ENCODE data around the gene COX7A2L. TPM values are rescaled to one million over a fixed set of nuclear protein-coding genes. Genes with fewer than 3 reads are reported as not detected.
"Not testable (repeated sequence)": the region's sequence is repeated elsewhere in the genome, so short reads cannot be mapped to it uniquely, and the experiment has no call there.

Gene COX7A2L
- 65.5 TPM for polyA plus RNA-seq (2012; ENCODE audit: insufficient read depth, insufficient read length)

- peak; percentile 87 for DNase-seq (ENCODE audit: low read depth, low spot score)
- H3K4me3 ChIP-seq (ENCODE audit: low read length) = peak within 1 kb of the TSS; percentile 82
Measured at GRCh38 chr2:42360890-42361727, at the start of gene COX7A2L. Gene COX7A2L (minus strand): TSS chr2:42361217. CDS start chr2:42361161, 56 bp downstream.

GRCh38 chr2:42408009-42408408 is 47.0 kb upstream of the COX7A2L start:
- no peak overlapping the region for H3K4me3 ChIP-seq (ENCODE audit: low read length)
- no peak for DNase-seq (ENCODE audit: low read depth, low spot score)

- no peak overlapping the region for H3K4me3 ChIP-seq (ENCODE audit: low read length)
- no peak for DNase-seq (ENCODE audit: low read depth, low spot score)
Measured at GRCh38 chr2:42407476-42407875, 46.5 kb upstream of the COX7A2L start.

DNA sequence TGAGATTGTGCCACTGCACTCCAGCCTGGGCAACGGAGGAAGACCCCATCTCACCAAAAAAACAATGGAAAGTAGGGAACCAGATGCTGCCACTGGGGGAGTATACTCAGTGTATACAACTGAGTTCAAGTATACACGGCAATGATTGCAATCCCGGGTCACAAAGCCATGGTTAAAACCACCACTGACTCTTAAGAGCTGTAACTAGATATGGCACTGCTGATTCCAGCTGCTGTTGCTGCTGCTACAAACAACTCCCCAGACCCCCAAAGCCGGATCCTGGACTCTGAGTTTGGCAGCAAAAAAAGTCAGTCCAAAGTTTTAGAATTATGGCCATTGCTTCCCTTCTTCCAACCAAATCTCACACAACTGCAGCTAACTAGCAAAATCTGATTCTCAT is 43.7 kb upstream of the COX7A2L start:
- no peak overlapping the region for H3K4me3 ChIP-seq (ENCODE audit: low read length)
- DNase-seq (ENCODE audit: low read depth, low spot score) = no peak

DNA sequence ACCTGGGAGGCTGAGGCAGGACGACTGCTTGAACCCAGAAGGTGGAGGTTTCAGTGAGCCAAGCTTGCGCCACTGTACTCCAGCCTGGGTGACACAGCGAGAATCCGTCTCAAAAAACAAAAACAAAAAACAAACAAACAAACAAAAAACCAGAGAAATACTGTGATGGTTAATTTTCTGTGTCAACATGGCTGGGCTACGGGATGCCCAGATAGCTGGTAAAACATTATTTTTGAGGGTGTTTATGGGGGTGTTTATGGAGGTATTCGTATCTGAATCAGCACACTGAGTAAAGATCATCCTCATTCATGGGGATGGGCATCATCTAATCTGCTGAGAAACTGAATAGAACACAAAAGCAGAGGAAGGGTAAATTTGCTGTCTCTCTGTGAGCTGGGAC is 40.8 kb upstream of the COX7A2L start:
- H3K4me3 ChIP-seq (ENCODE audit: low read length) = no peak overlapping the region
- DNase-seq (ENCODE audit: low read depth, low spot score) = no peak

DNA sequence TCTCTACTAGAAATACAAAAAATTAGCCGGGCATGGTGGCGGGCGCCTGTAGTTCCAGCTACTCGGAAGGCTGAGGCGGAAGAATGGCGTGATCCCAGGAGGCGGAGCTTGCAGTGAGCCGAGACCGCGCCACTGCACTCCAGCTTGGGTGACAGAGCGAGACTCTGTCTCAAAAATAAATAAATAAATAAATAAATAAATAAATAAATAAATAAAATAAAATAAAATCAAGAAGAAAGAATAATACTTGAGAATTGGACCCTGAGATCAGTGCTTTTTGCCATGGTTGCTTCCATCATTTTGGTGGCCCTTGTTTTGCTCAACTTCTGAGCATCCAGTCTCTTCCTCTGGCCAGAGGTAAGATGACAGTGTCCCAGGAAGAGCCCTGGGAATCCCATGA is 37.0 kb upstream of the COX7A2L start:
- not testable (repeated sequence) for H3K4me3 ChIP-seq (ENCODE audit: low read length); DNase-seq (ENCODE audit: low read depth, low spot score)

- not testable (repeated sequence) for DNase-seq (ENCODE audit: low read depth, low spot score); H3K4me3 ChIP-seq (ENCODE audit: low read length)
Measured at GRCh38 chr2:42393320-42393719, 32.3 kb upstream of the COX7A2L start.

- no peak for DNase-seq (ENCODE audit: low read depth, low spot score)
- no peak overlapping the region for H3K4me3 ChIP-seq (ENCODE audit: low read length)
Measured at GRCh38 chr2:42392191-42392590, 31.2 kb upstream of the COX7A2L start.

DNA sequence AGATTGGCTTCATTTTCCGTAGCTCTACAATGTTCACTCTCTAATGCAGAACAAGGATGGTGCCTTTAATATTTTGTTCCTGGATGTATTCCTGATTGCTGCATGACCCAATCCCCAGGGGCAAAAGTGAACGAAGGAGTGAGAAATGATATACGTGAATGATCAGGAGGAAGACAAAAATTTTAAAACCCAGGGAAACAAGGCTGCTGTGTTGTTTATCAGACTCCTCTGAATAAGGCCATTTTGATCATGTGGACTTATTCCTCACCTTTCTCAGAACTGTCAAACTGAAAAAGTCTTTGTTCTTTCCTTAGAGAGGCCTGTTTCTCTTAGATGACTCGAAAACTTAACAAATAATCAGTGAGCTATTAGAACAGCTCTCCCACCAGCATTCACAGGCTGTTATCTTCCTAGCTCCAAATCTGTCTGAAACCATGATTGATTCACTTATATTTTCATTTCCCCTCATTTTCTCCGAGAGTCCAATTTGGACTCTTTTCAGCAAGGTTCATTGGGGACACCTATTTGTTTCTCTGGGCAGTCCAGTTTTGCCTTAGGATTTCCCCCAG is 29.5 kb upstream of the COX7A2L start:
- H3K4me3 ChIP-seq (ENCODE audit: low read length) = no peak overlapping the region
- no peak for DNase-seq (ENCODE audit: low read depth, low spot score)

DNA sequence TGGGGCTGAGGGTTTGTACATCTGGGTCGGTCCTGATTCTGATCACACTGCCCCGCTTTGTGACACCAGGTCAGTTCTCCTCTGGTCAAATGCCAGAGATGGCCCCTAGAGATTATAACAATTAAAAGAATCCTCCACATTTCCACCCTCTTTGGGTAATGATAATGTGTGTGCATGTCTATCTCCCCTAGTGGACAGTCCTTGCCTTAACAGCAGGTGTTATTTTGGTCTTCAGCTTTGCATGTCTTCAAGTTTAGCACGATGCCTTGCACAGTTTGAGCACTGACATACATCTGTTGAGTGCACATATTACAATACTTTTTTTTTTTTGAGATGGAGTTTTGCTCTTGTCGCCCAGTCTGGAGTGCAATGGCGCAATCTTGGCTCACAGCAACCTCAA is 25.7 kb upstream of the COX7A2L start:
- DNase-seq (ENCODE audit: low read depth, low spot score) = peak; percentile 16
- no peak overlapping the region for H3K4me3 ChIP-seq (ENCODE audit: low read length)

- no peak for DNase-seq (ENCODE audit: low read depth, low spot score)
- no peak overlapping the region for H3K4me3 ChIP-seq (ENCODE audit: low read length)
Measured at GRCh38 chr2:42385225-42385624, 24.2 kb upstream of the COX7A2L start.

DNA sequence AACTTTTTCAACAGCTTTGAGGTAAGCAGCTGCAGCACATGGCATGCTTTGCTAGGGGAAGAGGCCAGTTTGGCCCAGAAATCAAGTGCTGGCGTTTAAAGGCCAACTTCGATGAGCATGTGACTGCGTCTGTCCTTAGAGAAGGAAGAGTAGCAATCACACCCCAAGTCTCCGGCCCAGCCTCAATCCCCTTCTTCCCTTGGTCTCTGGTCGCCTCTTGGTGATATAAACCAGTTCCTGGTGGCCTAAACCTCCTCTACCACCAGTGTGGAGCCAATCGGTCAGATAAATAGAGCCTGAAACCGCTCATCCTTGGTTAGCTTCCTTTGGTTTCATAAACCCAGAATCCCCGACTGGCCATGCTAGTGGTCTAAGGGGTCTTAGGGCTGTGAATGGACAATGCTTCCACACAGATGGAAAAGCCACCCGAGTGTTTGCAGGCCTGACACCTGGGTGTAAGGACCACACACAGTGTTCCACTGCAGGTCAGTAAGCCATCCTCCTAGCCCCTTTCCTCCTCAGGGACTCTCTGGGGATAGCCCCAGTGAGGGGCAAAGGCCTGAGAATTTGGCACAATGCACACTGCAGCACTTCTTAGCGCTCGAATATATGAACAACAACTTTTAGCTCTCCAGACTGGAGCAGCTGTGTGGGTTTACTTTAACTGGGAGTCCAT is 23.0 kb upstream of the COX7A2L start:
- DNase-seq (ENCODE audit: low read depth, low spot score) = no peak
- no peak overlapping the region for H3K4me3 ChIP-seq (ENCODE audit: low read length)

GRCh38 chr2:42382144-42382543 is 21.1 kb upstream of the COX7A2L start:
- H3K4me3 ChIP-seq (ENCODE audit: low read length) = no peak overlapping the region
- DNase-seq (ENCODE audit: low read depth, low spot score) = no peak

GRCh38 chr2:42380026-42380425 is 19.0 kb upstream of the COX7A2L start:
- not testable (repeated sequence) for H3K4me3 ChIP-seq (ENCODE audit: low read length); DNase-seq (ENCODE audit: low read depth, low spot score)

- DNase-seq (ENCODE audit: low read depth, low spot score) = no peak
- no peak overlapping the region for H3K4me3 ChIP-seq (ENCODE audit: low read length)
Measured at GRCh38 chr2:42378415-42378814, 17.4 kb upstream of the COX7A2L start.

DNA sequence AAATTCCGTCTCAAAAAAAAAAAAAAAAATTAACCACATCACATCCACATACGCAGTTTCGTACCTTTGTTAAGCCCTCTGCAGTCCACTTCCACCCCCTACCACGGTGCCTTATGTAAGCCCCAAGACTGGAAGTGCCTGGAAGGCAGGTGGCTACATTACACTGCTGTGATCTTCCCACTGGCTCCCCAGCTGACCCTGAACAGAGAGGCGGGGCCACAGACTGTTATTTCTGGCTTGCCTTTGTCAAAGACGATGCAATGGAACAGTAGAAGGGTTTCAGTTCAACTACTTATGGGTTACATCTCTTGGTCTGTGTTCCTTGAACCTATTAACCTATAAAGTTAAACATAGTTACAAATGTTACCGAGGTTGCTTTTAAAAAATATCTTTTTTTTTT is 15.7 kb upstream of the COX7A2L start:
- DNase-seq (ENCODE audit: low read depth, low spot score) = no peak
- H3K4me3 ChIP-seq (ENCODE audit: low read length) = no peak overlapping the region

GRCh38 chr2:42372474-42373200 is 11.6 kb upstream of the COX7A2L start:
- H3K4me3 ChIP-seq (ENCODE audit: low read length) = no peak overlapping the region
- no peak for DNase-seq (ENCODE audit: low read depth, low spot score)

- no peak for DNase-seq (ENCODE audit: low read depth, low spot score)
- no peak overlapping the region for H3K4me3 ChIP-seq (ENCODE audit: low read length)
Measured at GRCh38 chr2:42371611-42372473, 10.8 kb upstream of the COX7A2L start.
